VCaP (cell line): Measurements from ENCODE around the gene SYCN.
"Not testable (repeated sequence)": the region's sequence is repeated elsewhere in the genome, so short reads cannot be mapped to it uniquely, and the experiment has no call there.

Experiments
- H3K27ac ChIP-seq: fragments of 450-650 bp; 2 replicates; pipeline ENCODE4 v1.5.1; 2017
- CTCF ChIP-seq: fragments of 450-650 bp; conservative IDR thresholded peaks from 2 replicates; pipeline ENCODE4 v1.5.1; 2017; ENCODE audit warnings: mild to moderate bottlenecking, moderate library complexity

The SYCN gene

GRCh38 chr19:39237200-39238184 is 33.4 kb upstream of the SYCN start:
- H3K27ac ChIP-seq: peak overlapping the region; percentile 67
- no peak for TF ChIP-seq CTCF

- no peak overlapping the region for H3K27ac ChIP-seq
- TF ChIP-seq CTCF: no peak
Observed at GRCh38 chr19:39236527-39236926, 32.5 kb upstream of the SYCN start.

GRCh38 chr19:39232708-39233107 is 28.6 kb upstream of the SYCN start:
- no peak for TF ChIP-seq CTCF
- H3K27ac ChIP-seq: no peak overlapping the region

GRCh38 chr19:39230096-39230764 is 26.2 kb upstream of the SYCN start:
- H3K27ac ChIP-seq: no peak overlapping the region
- TF ChIP-seq CTCF: no peak

- TF ChIP-seq CTCF: no peak
- H3K27ac ChIP-seq: no peak overlapping the region
Observed at GRCh38 chr19:39224910-39225309, 20.8 kb upstream of the SYCN start.

GRCh38 chr19:39223703-39224279 is 19.7 kb upstream of the SYCN start:
- no peak for TF ChIP-seq CTCF
- H3K27ac ChIP-seq: no peak overlapping the region

GRCh38 chr19:39219108-39219507 is 15.0 kb upstream of the SYCN start:
- H3K27ac ChIP-seq: not testable (repeated sequence)
